T47D (cell line): ENCODE measurements around the gene THG1L.

Source experiments
- DNase-seq, 2 experiments: peaks; one replicate each; pipeline versions ENCODE4 v3.0.0 to v3.0.0-alpha.2; 2011 to 2012; ENCODE audit warnings: low read depth in 1 of 2, low spot score in 1 of 2
- JUND ChIP-seq: IDR thresholded peaks from 2 replicates; pipeline ENCODE4 v1.6.1; 2012; ENCODE audit warnings: low read depth
- in situ Hi-C: cut with HindIII; loops from 2 replicates; pipeline ENCODE4 v1.10.0; 2016; ENCODE audit warnings: low sequenced_read_pairs, low pct_unique_long_range_greater_than_20kb

Gene THG1L

DNA sequence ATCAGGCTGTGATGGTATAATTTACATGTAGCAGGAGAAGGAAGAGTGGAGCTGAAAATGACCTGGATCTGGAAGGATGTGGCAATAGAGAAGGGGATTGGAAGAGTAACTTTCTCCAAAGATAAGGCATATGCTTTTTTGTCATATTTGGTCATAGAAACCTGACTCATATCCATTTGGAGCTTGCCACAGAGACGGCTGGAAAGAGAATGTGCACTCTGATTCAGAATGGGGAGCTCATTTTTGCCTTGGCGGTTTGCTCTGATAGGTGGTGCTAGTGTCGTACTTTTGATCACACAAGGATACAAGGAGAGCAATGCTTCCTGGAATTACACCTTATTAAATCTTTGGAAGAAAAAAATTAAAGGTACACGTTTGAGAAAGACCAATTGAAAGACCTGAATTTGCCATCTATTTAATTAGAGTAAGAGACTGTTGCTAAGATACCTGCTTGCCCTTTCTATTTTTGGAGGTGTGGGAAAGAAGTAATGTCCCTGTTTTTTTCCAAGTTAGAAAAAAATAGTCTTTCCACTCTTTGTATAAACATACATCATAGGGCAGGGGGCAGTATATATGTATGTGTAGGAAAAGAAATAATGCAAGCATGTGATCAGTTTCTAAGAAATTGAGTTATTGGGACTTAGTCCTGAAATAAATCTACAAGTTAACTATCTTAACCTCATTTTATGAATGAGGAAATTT lies 17.7 kb downstream of the THG1L start:
- TF ChIP-seq JUND: no peak
- in situ Hi-C loops: no loop called here
- DNase-seq: no peak

DNA sequence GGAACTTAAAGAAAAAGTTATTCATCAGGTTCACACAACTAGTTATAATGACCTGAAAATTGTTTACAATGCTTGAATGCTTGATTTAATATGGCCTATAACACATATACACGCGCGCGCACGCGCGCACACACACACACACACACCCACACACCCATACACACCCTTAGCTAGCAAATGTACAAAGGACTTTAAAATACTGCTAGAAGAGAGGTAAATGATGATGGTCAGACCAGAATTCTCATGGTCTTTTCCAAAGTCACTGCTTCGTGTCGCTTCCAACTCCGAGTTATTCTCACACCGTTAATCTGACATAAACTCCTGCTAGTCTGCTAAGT lies 18.2 kb downstream of the THG1L start:
- in situ Hi-C loops: no loop called here
- DNase-seq: no peak
- no peak for TF ChIP-seq JUND

DNA sequence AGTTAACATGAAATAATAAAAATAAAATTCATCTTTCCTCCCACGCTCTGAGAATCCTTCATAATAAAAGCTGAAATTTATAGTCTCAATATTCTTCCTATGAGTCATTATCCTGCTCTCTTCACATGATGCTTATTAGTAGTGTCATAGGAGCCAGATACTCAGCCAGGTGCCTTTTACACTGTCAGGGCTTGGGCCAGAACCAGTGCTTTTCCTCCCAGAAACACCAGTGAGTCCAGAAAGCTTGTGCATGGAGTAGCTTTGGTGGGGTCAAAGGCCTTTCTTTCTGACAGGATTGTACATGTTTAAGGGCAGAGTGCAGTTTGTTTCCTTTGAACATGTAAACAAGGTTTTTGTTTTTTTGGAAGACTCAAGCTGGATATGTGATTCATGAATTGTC lies 19.1 kb downstream of the THG1L start:
- DNase-seq: no peak
- in situ Hi-C loops: no loop called here
- TF ChIP-seq JUND: no peak

DNA sequence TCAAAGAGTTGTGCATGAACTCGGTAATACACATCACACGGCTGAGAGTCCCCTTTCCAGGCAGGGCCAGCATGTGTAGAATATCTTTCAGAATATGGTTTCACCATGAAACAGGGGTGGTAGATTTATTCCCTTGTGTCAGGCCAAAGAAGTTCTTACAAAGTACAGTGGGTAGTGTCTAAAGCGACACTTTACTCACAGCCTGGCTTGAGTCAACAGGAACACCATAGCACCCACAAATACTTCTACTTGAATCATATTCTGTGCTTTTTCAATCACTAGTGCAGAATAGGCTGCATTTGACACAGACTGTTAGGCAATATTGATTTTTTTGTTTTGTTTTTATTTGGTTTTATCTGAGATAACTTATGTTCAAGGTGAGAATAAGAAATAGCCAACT lies 24.9 kb downstream of the THG1L start:
- DNase-seq: no peak
- in situ Hi-C loops: no loop called here
- TF ChIP-seq JUND: no peak

DNA sequence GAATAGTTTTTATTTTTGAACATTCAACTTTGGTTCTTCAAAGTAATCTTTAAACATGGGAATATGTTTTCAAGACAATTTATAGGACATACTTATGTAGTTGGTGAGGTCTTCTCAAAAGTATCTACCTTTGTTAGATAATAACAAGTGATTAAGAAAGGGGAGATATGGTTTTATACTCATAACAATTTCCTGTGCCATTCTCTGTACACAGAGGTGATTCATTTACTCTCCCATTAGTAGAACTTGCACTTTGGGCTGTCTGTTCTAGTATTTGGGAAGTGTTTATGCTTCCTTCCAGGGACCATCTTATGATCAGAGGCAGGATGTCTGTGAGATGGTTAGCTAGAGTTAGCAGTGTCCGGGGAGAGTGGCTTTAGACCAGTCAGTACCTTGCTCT lies 27.5 kb downstream of the THG1L start:
- TF ChIP-seq JUND: no peak
- in situ Hi-C loops: no loop called here
- no peak for DNase-seq

DNA sequence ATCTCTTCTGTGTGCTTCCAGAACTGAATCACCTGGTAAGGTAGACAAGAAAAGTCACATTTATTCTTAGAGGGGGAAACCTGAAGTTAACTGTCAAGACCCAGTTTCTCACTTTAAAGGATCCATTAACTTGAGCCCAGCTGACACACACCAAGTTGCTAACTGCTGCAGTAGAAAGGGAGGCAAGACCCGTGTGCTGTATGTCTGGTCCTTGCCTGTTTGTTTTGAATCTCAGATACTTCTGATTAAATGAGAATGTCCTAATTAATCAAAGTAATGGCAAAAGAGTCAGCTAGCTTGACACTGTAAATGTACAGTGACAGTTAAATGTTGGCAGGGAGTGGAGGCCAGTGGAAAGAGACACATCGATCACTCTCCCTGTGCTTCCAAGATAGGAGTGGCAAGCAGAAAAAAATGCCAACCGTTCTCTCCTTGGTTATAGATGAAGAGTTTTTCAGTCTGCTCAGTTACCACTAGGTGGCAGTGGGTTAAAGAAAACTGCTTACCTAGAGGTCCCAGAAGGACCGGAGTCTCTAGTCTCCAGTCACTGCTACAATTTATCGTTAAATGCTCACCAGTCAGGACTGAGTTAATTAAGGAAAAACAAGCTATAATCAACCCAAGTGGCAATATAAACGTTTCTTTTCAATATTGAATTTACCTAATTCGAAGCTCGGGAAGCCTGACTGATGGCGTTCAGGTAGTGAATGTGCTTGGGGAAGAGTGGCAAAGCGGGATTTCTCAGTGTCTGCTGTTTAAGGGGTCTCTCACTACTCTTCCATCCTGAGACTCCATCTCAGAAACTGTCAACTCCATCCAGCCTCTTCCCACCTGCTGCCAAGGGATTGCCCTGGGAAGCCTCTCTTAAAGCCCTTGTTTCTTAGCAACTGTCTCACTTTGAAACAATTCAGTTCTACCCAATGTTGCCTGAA lies 30.7 kb downstream of the THG1L start:
- in situ Hi-C loops: no loop called here
- DNase-seq: peak; percentile 73 to 81
- no peak for TF ChIP-seq JUND

DNA sequence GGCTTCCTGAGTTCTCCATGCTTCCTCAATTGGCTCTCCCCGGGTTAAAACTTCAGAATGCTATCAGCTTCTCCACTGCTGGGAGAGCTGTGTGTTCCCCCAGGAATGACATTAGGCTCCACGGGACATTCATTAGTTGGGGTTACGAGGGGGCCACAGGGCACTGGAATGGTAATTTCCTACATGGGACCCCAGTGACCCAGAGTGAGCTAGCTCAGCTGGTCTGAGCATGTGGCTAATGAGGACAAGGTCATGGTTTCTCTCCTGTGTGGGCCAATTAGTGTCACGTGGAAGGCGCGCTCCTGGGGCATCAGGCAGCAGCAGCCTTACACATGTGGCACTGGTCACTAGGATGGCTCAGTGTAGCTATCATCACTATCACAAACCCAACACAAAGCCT lies 33.3 kb downstream of the THG1L start:
- TF ChIP-seq JUND: no peak
- in situ Hi-C loops: no loop called here
- DNase-seq: no peak

DNA sequence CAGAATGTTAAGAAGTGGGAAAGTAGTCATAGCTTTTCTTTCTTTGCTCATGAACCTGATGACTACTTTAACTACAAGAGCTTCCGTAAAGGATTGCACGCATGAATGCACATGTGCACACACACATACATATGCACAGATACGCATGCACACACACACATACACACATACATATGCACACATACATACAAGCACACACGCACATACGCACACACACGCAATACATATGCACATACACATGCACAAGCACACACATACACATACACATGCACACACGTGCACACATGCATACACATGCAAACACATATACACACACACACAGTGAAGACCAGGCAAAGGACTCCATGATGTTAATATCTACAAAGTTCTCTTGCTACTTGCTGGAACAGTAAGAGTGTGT lies 35.2 kb downstream of the THG1L start:
- no peak for DNase-seq
- no peak for TF ChIP-seq JUND
- in situ Hi-C loops: no loop called here

DNA sequence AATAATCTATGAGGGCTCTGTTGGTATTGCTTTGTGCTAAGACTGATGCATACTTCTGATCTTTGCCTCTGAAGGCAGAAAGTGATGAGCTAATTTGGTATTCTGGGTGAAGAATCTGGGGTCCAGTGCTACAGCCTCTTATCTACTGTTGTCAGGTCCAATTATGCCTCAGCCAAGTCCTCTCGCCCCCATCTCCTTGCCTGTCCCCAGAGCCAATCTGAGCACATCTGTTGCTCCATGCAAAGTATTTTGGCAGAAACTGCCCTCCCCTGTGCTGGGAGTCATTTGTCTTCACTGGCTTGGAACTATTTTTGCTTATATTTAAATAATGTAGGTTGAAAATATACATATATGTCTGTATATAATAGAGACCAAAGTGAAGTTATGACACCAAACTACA lies 35.7 kb downstream of the THG1L start:
- in situ Hi-C loops: no loop called here
- TF ChIP-seq JUND: no peak

DNA sequence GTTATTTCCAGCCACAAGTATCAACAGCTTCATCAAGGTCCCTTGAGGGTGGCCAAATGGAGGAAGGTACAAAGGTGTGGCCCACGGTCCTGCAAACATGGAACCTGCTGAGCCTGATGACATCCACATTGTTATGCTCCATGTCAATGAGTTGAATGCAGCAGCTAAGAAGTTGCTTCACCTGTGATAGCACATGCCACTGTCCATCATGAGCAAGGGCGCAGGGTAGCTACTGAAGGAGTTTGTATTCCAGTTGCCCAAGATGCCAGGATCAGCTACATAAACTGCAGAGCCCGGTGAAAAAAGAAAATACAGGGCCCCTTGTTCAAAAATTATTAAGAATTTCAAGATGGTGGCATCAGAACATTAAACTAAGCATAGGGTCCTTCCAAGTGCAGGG lies 36.5 kb downstream of the THG1L start:
- in situ Hi-C loops: no loop called here
- TF ChIP-seq JUND: no peak
- no peak for DNase-seq

More for the DNA sequence above, 35.7 kb downstream of the THG1L start:
- DNase-seq: no peak

DNA sequence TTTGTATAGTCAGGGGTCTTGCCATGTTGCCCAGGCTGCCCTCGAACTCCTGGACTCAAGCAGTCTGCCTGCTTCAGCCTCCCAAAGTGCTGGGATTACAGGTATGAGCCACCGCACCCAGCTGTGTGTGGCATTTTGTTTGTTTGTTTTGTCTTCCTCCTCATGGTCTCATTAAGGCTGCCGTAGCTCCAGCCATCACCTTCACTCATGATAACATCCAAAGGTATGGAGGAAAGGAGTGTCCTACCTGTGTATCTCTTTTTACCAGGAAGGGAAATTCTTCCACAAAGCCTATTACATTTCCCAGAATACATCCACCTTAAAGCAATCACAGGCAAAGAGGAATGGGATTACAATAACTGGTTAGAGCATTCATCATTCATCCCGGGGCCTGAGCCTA lies 39.4 kb downstream of the THG1L start:
- no peak for TF ChIP-seq JUND
- no peak for DNase-seq
- in situ Hi-C loops: no loop called here

DNA sequence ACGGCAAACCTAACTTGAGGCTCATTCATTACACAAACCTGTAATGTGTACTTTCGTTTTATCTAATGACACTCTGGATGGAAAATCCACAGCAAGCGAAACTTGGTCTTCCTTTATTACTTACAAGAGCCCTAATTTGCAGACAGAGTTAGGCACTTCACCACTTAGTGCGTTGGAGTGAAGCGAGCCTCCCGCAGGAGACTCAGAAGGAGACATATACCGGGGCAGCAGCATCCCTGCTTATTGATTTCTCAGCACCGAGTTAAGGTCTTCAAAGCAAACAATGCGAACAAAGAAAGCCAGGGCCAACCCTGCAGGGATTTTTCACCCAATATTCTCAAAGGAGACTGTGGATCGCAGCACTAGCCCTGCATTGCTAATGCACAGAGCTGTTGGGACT lies 40.9 kb downstream of the THG1L start:
- no peak for DNase-seq
- in situ Hi-C loops: no loop called here
- TF ChIP-seq JUND: no peak

DNA sequence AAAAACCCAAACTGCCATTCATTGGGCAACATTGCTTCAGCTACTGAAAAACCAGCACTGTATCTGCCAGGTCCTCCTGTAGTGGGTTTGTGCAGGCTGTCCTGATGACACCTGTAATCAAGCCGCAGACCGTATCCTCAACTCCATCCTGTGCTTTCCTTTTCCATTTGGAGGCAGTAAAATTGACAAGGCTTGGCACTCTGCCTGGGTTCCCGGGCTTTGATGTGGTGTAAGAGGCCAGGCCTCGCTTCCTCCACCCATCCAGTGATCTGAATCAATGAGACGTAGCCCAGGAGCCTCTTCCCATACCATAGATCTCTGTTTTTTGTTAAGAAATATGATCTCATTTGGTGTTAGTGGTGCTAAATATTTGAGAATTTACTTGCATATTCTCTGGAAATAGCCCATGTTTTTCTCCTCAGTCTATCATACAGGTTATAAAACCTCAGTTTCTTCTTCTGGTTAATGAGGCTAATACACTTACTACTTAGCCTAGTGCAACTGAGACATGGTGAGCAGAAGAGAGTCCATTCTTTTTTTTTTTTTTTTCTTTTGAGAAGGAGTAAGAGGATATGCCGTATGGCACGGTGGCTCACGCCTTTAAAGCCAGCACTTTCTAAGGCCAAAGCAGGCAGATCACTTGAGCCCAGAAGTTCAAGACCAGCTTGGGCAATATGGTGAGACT lies 47.0 kb downstream of the THG1L start:
- no peak for DNase-seq
- in situ Hi-C loops: no loop called here

More for the DNA sequence above, 47.0 kb downstream of the THG1L start:
- no peak for TF ChIP-seq JUND
